ENCODE data around the gene TUBA8. TPM values are rescaled to one million over a fixed set of nuclear protein-coding genes. Genes with fewer than 3 reads are reported as not detected.

The TUBA8 gene
- total and polyA plus RNA-seq, 5 experiments from 2014 or later = 0.80 to 3.9 (median 2.1) TPM; not detected in 1

- DNase-seq (no peak), ATAC-seq (no peak)
- H3K4me3 Mint-ChIP-seq = peak overlapping the region; percentile 45 to 98 (median 88)
- H3K27me3 Mint-ChIP-seq = no peaks in the 10 kb centered on the region
- peak overlapping the region in 9 of 10 donors; percentile 9 to 77 (median 49) for H3K27ac Mint-ChIP-seq
- H3K9me3 Mint-ChIP-seq = no peaks in the 10 kb centered on the region
- POLR2A ChIA-PET = no interaction called here
- H3K36me3 Mint-ChIP-seq = peaks cover 5 to 58% (median 15%) of the 10 kb centered on the region in 3 donors
- H3K4me1 Mint-ChIP-seq = peaks cover 43 to 68% (median 57%) of the 10 kb centered on the region in 4 donors
Observed at GRCh38 chr22:18079706-18080233, 30.8 kb upstream of the TUBA8 start.

GRCh38 chr22:18081416-18081815 lies 29.2 kb upstream of the TUBA8 start:
- peaks cover 39 to 61% (median 47%) of the 10 kb centered on the region in 4 donors for H3K4me1 Mint-ChIP-seq

GRCh38 chr22:18082467-18082866 lies 28.1 kb upstream of the TUBA8 start:
- no peaks in the 10 kb centered on the region for H3K9me3 Mint-ChIP-seq
- no peaks in the 10 kb centered on the region for H3K27me3 Mint-ChIP-seq
- DNase-seq = no peak
- no peak for ATAC-seq
- peaks cover 5 to 85% (median 18%) of the 10 kb centered on the region in 3 donors for H3K36me3 Mint-ChIP-seq
- peak overlapping the region in 2 of 10 donors; percentile 19 to 81 for H3K27ac Mint-ChIP-seq
- POLR2A ChIA-PET = no interaction called here
- no peak overlapping the region for H3K4me3 Mint-ChIP-seq
- peaks cover 34 to 50% (median 39%) of the 10 kb centered on the region in 4 donors for H3K4me1 Mint-ChIP-seq

More at GRCh38 chr22:18081416-18081815, 29.2 kb upstream of the TUBA8 start:
- no peak overlapping the region for H3K4me3 Mint-ChIP-seq
- ATAC-seq = no peak
- peak overlapping the region in 3 of 10 donors; percentile 9 to 46 (median 39) for H3K27ac Mint-ChIP-seq
- no peak for DNase-seq
- H3K27me3 Mint-ChIP-seq = no peaks in the 10 kb centered on the region
- POLR2A ChIA-PET = no interaction called here
- no peaks in the 10 kb centered on the region for H3K9me3 Mint-ChIP-seq
- peaks cover 5 to 74% (median 17%) of the 10 kb centered on the region in 3 donors for H3K36me3 Mint-ChIP-seq

- Mint-ChIP-seq H3K27ac (no peak overlapping the region), H3K4me1 (peaks cover 32 to 42% (median 34%) of the 10 kb centered on the region in 4 donors), H3K36me3 (peaks cover 5 to 94% (median 20%) of the 10 kb centered on the region in 3 donors), H3K27me3 (no peaks in the 10 kb centered on the region), H3K4me3 (no peak overlapping the region), H3K9me3 (no peaks in the 10 kb centered on the region)
- POLR2A ChIA-PET = no interaction called here
- ATAC-seq = no peak
- no peak for DNase-seq
Observed at GRCh38 chr22:18083406-18083805, 27.2 kb upstream of the TUBA8 start.

- ATAC-seq (no peak), DNase-seq (no peak)
- Mint-ChIP-seq H3K36me3 (peaks cover 10 to 96% (median 20%) of the 10 kb centered on the region in 3 donors), H3K27ac (no peak overlapping the region), H3K9me3 (no peaks in the 10 kb centered on the region), H3K4me1 (peaks cover 20 to 26% (median 23%) of the 10 kb centered on the region in 4 donors), H3K27me3 (no peaks in the 10 kb centered on the region), H3K4me3 (no peak overlapping the region)
- POLR2A ChIA-PET = interaction anchor here (0.5 kb wide), 1 partner anchor 1353 kb away, joined by 3 read pairs; no protein-coding TSS in a partner anchor
Observed at GRCh38 chr22:18085188-18085587, 25.4 kb upstream of the TUBA8 start.

- no peak overlapping the region for H3K4me3 Mint-ChIP-seq
- H3K9me3 Mint-ChIP-seq = no peaks in the 10 kb centered on the region
- peak overlapping the region in 1 of 10 donors; percentile 36 for H3K27ac Mint-ChIP-seq
- peaks cover 5 to 96% (median 9%) of the 10 kb centered on the region in 3 donors for H3K36me3 Mint-ChIP-seq
- no peaks in the 10 kb centered on the region for H3K27me3 Mint-ChIP-seq
- POLR2A ChIA-PET = no interaction called here
- ATAC-seq (no peak), DNase-seq (no peak)
- H3K4me1 Mint-ChIP-seq = peaks cover 6 to 13% (median 9%) of the 10 kb centered on the region in 4 donors
Observed at GRCh38 chr22:18087350-18087855, 23.2 kb upstream of the TUBA8 start.

GRCh38 chr22:18088825-18089568 lies 21.6 kb upstream of the TUBA8 start:
- DNase-seq = no peak
- peaks cover 5 to 92% (median 10%) of the 10 kb centered on the region in 3 donors for H3K36me3 Mint-ChIP-seq
- POLR2A ChIA-PET = interaction anchor here (0.6 kb wide), 1 partner anchor 303 kb away, joined by 3 read pairs; no protein-coding TSS in a partner anchor
- no peaks in the 10 kb centered on the region for H3K27me3 Mint-ChIP-seq
- H3K27ac Mint-ChIP-seq = peak overlapping the region in 3 of 10 donors; percentile 19 to 57 (median 52)
- no peaks in the 10 kb centered on the region for H3K9me3 Mint-ChIP-seq
- H3K4me1 Mint-ChIP-seq = peaks cover 0 to 8% (median 3%) of the 10 kb centered on the region in 4 donors
- no peak for ATAC-seq
- no peak overlapping the region for H3K4me3 Mint-ChIP-seq

GRCh38 chr22:18090286-18090685 lies 20.3 kb upstream of the TUBA8 start:
- POLR2A ChIA-PET = no interaction called here
- DNase-seq = no peak
- Mint-ChIP-seq H3K36me3 (peaks cover 5 to 88% (median 10%) of the 10 kb centered on the region in 3 donors), H3K4me1 (peaks cover 0 to 8% (median 3%) of the 10 kb centered on the region in 4 donors), H3K4me3 (no peak overlapping the region), H3K27me3 (no peaks in the 10 kb centered on the region), H3K27ac (peak overlapping the region in 2 of 10 donors; percentile 32 to 41), H3K9me3 (no peaks in the 10 kb centered on the region)
- ATAC-seq = no peak

- peak overlapping the region in 4 of 10 donors; percentile 51 to 81 (median 72) for H3K4me3 Mint-ChIP-seq
- no peaks in the 10 kb centered on the region for H3K9me3 Mint-ChIP-seq
- POLR2A ChIA-PET = no interaction called here
- ATAC-seq (no peak), DNase-seq (no peak)
- H3K36me3 Mint-ChIP-seq = peaks cover 5 to 86% (median 8%) of the 10 kb centered on the region in 3 donors
- H3K27ac Mint-ChIP-seq = peak overlapping the region in 5 of 10 donors; percentile 25 to 91 (median 84)
- H3K4me1 Mint-ChIP-seq = peaks cover 0 to 8% (median 5%) of the 10 kb centered on the region in 4 donors
- H3K27me3 Mint-ChIP-seq = no peaks in the 10 kb centered on the region
Observed at GRCh38 chr22:18091478-18091877, 19.1 kb upstream of the TUBA8 start.

- POLR2A ChIA-PET = no interaction called here
- peak overlapping the region in 9 of 10 donors; percentile 6 to 95 (median 73) for H3K27ac Mint-ChIP-seq
- ATAC-seq (peak in 1 of 2 donors; percentile 23), DNase-seq (no peak)
- no peaks in the 10 kb centered on the region for H3K27me3 Mint-ChIP-seq
- peak overlapping the region in 9 of 10 donors; percentile 22 to 81 (median 56) for H3K4me3 Mint-ChIP-seq
- H3K9me3 Mint-ChIP-seq = no peaks in the 10 kb centered on the region
- peaks cover 0 to 8% (median 5%) of the 10 kb centered on the region in 4 donors for H3K4me1 Mint-ChIP-seq
- peaks cover 9 to 85% (median 9%) of the 10 kb centered on the region in 3 donors for H3K36me3 Mint-ChIP-seq
Observed at GRCh38 chr22:18091916-18092526, 18.6 kb upstream of the TUBA8 start.

- no peak for DNase-seq
- POLR2A ChIA-PET = no interaction called here
- H3K9me3 Mint-ChIP-seq = no peaks in the 10 kb centered on the region
- no peak overlapping the region for H3K4me3 Mint-ChIP-seq
- H3K4me1 Mint-ChIP-seq = peaks cover 0 to 8% (median 5%) of the 10 kb centered on the region in 4 donors
- peak overlapping the region in 1 of 10 donors; percentile 18 for H3K27ac Mint-ChIP-seq
- no peak for ATAC-seq
- H3K27me3 Mint-ChIP-seq = no peaks in the 10 kb centered on the region
- peaks cover 7 to 68% (median 9%) of the 10 kb centered on the region in 3 donors for H3K36me3 Mint-ChIP-seq
Observed at GRCh38 chr22:18093661-18094060, 16.9 kb upstream of the TUBA8 start.

GRCh38 chr22:18095101-18095805 lies 15.4 kb upstream of the TUBA8 start:
- ATAC-seq (no peak), DNase-seq (no peak)
- no peak overlapping the region for H3K4me3 Mint-ChIP-seq
- H3K27me3 Mint-ChIP-seq = no peaks in the 10 kb centered on the region
- POLR2A ChIA-PET = interaction anchor here (0.8 kb wide), 1 partner anchor 54 kb away, joined by 8 read pairs; the partner anchor contains the start of gene USP18
- H3K9me3 Mint-ChIP-seq = no peaks in the 10 kb centered on the region
- H3K4me1 Mint-ChIP-seq = peaks cover 0 to 9% (median 3%) of the 10 kb centered on the region in 4 donors
- H3K27ac Mint-ChIP-seq = peak overlapping the region in 1 of 10 donors; percentile 51
- peaks cover 6 to 60% (median 9%) of the 10 kb centered on the region in 3 donors for H3K36me3 Mint-ChIP-seq

All from naive thymus-derived CD8-positive, alpha-beta T cell (primary cell).